NOMO-1 treated with dmso at 0.1 percent for 144 hours (cell line): ENCODE results near the gene LTB.
A peak's percentile ranks its signal among the peaks of the same experiment; 100 is the strongest.

Experiments
- DNase-seq: peaks from one replicate; lab custom pipeline; 2025; ENCODE audit not compliant: unreplicated experiment; lab: John Stamatoyannopoulos, UW

LTB gene

DNA sequence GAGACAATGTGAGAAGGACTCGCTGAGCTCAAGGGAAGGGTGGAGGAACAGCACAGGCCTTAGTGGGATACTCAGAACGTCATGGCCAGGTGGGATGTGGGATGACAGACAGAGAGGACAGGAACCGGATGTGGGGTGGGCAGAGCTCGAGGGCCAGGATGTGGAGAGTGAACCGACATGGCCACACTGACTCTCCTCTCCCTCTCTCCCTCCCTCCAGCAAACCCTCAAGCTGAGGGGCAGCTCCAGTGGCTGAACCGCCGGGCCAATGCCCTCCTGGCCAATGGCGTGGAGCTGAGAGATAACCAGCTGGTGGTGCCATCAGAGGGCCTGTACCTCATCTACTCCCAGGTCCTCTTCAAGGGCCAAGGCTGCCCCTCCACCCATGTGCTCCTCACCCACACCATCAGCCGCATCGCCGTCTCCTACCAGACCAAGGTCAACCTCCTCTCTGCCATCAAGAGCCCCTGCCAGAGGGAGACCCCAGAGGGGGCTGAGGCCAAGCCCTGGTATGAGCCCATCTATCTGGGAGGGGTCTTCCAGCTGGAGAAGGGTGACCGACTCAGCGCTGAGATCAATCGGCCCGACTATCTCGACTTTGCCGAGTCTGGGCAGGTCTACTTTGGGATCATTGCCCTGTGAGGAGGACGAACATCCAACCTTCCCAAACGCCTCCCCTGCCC, 5.2 kb downstream of the LTB start:
- DNase-seq = no peak

DNA sequence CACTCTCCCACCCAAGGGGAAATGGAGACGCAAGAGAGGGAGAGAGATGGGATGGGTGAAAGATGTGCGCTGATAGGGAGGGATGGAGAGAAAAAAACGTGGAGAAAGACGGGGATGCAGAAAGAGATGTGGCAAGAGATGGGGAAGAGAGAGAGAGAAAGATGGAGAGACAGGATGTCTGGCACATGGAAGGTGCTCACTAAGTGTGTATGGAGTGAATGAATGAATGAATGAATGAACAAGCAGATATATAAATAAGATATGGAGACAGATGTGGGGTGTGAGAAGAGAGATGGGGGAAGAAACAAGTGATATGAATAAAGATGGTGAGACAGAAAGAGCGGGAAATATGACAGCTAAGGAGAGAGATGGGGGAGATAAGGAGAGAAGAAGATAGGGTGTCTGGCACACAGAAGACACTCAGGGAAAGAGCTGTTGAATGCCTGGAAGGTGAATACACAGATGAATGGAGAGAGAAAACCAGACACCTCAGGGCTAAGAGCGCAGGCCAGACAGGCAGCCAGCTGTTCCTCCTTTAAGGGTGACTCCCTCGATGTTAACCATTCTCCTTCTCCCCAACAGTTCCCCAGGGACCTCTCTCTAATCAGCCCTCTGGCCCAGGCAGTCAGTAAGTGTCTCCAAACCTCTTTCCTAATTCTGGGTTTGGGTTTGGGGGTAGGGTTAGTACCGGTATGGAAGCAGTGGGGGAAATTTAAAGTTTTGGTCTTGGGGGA, 6.1 kb downstream of the LTB start:
- DNase-seq = no peak

DNA sequence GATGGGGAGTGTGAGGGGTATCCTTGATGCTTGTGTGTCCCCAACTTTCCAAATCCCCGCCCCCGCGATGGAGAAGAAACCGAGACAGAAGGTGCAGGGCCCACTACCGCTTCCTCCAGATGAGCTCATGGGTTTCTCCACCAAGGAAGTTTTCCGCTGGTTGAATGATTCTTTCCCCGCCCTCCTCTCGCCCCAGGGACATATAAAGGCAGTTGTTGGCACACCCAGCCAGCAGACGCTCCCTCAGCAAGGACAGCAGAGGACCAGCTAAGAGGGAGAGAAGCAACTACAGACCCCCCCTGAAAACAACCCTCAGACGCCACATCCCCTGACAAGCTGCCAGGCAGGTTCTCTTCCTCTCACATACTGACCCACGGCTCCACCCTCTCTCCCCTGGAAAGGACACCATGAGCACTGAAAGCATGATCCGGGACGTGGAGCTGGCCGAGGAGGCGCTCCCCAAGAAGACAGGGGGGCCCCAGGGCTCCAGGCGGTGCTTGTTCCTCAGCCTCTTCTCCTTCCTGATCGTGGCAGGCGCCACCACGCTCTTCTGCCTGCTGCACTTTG, 6.8 kb downstream of the LTB start, which contains the start of gene TNF:
TSS of gene TNF (plus strand) at position 231 of the 567 bp plus-strand sequence. CDS start at position 408, 177 bp downstream.
- DNase-seq = peak; percentile 56

DNA sequence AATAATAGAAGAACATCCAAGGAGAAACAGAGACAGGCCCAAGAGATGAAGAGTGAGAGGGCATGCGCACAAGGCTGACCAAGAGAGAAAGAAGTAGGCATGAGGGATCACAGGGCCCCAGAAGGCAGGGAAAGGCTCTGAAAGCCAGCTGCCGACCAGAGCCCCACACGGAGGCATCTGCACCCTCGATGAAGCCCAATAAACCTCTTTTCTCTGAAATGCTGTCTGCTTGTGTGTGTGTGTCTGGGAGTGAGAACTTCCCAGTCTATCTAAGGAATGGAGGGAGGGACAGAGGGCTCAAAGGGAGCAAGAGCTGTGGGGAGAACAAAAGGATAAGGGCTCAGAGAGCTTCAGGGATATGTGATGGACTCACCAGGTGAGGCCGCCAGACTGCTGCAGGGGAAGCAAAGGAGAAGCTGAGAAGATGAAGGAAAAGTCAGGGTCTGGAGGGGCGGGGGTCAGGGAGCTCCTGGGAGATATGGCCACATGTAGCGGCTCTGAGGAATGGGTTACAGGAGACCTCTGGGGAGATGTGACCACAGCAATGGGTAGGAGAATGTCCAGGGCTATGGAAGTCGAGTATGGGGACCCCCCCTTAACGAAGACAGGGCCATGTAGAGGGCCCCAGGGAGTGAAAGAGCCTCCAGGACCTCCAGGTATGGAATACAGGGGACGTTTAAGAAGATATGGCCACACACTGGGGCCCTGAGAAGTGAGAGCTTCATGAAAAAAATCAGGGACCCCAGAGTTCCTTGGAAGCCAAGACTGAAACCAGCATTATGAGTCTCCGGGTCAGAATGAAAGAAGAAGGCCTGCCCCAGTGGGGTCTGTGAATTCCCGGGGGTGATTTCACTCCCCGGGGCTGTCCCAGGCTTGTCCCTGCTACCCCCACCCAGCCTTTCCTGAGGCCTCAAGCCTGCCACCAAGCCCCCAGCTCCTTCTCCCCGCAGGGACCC, 7.8 kb downstream of the LTB start:
- DNase-seq = no peak

DNA sequence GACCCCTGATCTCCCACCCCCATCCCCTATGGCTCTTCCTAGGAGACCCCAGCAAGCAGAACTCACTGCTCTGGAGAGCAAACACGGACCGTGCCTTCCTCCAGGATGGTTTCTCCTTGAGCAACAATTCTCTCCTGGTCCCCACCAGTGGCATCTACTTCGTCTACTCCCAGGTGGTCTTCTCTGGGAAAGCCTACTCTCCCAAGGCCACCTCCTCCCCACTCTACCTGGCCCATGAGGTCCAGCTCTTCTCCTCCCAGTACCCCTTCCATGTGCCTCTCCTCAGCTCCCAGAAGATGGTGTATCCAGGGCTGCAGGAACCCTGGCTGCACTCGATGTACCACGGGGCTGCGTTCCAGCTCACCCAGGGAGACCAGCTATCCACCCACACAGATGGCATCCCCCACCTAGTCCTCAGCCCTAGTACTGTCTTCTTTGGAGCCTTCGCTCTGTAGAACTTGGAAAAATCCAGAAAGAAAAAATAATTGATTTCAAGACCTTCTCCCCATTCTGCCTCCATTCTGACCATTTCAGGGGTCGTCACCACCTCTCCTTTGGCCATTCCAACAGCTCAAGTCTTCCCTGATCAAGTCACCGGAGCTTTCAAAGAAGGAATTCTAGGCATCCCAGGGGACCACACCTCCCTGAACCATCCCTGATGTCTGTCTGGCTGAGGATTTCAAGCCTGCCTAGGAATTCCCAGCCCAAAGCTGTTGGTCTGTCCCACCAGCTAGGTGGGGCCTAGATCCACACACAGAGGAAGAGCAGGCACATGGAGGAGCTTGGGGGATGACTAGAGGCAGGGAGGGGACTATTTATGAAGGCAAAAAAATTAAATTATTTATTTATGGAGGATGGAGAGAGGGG, 8.8 kb downstream of the LTB start:
- DNase-seq = no peak

DNA sequence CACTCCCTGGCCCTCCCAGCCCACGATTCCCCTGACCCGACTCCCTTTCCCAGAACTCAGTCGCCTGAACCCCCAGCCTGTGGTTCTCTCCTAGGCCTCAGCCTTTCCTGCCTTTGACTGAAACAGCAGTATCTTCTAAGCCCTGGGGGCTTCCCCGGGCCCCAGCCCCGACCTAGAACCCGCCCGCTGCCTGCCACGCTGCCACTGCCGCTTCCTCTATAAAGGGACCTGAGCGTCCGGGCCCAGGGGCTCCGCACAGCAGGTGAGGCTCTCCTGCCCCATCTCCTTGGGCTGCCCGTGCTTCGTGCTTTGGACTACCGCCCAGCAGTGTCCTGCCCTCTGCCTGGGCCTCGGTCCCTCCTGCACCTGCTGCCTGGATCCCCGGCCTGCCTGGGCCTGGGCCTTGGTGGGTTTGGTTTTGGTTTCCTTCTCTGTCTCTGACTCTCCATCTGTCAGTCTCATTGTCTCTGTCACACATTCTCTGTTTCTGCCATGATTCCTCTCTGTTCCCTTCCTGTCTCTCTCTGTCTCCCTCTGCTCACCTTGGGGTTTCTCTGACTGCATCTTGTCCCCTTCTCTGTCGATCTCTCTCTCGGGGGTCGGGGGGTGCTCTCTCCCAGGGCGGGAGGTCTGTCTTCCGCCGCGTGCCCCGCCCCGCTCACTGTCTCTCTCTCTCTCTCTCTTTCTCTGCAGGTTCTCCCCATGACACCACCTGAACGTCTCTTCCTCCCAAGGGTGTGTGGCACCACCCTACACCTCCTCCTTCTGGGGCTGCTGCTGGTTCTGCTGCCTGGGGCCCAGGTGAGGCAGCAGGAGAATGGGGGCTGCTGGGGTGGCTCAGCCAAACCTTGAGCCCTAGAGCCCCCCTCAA, 9.9 kb downstream of the LTB start, which contains the start of gene LTA:
TSS of gene LTA (plus strand) at position 249 of the 871 bp plus-strand sequence. CDS start at position 703, 454 bp downstream.
- no peak for DNase-seq

DNA sequence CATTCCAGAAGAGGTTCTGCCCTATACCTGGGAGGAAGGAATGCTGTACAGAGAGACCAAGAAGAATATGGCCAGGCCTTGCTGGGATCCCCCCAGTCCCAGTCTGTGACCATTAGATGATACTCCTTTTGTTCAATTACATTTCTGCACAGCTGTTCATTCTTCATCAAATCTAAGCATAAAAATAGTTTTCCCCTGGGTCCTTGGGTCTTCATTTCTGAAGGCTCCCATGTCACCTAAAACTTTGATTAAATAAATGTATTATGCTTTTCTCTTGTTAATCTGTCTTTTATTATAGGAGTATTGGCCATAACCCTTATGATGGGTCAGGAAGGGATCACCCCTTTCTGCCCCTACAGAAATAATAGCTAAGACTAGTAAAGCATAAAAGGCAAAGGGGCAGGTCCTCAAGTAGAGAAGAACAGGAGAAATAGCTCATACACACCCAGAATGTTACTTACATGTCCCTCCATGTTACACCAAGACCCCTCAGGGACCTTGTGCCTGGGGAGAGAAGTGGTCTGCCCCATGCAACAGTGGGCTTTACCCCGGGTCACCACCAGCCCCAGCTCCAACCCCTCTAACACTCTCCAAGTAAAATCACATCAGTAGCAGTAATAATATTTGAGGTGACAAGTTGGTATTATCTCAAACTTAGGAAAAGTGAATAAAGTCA, 12.2 kb downstream of the LTB start:
- DNase-seq = no peak

DNA sequence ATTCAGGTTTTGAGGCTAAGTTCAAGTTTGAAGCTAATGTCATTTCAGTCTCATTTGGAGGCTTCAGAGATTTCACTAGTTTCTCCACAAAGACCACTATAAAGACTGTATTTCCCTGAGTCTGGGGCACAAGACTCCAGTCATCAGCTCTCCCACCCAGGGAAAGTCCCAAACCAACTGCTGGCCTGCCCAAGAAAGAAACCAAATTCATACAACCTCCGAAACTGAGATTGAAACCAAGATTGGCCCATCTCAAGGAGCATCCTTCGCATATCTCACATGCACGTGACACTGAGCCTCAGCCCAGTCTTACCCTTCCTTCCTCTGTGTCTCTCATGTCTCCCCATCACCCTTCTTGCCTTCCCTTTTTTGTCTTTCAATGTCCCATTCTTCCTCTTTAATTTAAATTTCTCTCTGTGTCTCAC, 13.7 kb downstream of the LTB start:
- peak; percentile 62 for DNase-seq

DNA sequence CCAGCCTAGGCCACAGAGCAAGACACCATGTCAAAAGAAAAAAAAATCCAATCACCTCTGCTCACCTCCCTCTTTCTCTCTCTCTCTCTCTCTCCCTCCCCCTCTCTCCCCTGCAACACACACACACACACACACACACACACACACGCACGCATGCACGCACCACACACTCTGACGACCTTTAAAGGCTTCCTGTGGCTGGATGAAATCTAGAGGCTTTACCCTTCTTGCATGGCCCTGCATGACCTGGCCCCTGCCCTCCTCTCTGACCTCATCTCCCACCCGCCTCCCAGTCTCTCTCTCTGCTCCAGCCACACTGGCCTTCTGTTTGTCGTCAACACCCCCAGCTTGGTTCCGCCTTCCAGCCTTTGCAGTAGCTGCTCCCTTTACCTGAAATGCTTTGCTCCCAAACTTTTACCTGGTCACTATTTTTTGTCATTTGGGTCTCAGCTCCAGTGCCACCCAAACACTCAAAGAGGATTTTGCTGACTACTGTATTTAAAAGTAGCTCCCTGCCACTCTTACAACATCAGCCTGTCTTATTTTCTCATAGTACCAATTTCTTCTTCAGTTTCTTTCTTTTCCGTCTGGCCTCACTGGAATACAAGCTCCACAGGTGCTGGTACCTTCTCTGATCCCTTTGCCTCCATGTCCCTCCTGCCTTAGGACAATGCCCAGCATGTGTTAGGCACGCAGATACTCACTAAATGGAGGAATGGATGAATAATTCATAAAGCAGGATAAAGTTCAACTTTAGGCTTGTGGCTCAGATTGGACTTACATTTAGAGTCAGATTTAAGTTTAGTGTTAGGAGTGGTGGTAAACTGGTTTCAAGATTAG, 14.5 kb downstream of the LTB start:
- no peak for DNase-seq

DNA sequence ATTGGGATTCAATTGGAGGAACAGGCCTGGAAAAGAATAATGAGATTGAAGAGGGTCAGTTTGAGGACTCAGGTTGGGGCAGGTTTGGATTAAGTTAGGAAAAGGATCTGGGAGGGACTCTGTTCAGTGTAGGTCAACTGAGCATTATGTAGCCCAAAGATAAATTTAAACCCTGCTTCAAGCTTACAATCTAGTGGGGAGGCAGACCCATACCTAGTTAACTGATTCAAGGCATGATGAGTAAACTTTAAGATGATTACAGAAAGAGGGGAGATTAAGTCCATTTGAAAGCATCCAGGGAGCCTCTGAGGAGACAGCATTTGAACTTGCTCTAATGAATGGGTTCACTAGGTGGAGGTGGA, 21.5 kb downstream of the LTB start:
- DNase-seq = no peak

DNA sequence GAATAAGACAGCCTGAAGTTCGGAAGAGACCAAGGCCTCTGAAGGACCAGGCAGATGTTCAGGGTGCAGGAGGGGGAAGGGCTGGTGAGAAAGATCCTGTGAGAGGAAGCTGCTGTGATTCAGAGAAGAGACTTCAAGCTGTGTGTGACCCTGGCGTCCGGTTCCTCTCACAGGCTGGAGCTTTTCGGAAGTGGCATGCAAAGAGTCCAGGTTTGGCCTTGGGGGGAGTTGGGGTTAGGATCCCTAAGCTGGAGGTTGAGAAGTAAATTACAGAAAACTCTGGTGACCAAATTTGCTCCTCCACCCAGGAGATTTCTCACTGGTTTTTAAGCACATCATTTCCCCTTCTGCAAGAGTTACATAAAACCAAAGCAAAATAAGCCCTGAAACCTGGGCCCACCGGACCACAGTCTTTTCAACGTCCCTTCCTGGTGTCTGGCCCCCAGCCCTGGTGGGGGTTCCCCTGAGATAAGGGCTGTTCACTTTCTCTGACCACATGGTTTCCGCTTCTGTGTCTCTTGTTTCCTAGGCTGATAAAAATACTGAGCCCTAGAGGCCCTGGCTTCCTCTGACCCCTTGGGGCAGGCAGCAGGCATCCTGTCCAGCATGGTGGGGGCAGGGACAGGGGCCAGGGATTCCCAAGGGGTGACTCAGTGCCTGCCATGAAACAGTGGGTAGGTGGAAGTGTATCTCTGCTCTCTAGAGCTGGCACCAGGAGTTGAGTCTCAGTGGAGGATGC, 22.1 kb downstream of the LTB start:
- DNase-seq = peak; percentile 95

DNA sequence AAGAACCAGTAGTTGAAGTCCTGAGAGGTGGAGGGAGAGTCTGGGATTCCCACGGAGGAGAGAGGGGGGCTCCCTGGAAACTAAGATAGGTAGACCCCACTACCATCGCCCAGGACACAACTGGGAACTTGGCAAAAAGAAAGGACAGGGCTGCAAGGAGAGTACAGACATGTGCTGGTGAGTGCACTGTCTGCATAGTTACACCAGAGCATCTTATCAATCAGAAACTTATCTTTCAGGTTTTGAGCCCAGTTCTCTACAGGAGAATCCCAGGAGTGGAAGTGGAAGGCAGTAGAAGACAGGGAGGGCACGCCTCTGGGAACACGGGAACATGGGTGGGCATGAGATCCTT, 22.6 kb downstream of the LTB start:
- DNase-seq = no peak

DNA sequence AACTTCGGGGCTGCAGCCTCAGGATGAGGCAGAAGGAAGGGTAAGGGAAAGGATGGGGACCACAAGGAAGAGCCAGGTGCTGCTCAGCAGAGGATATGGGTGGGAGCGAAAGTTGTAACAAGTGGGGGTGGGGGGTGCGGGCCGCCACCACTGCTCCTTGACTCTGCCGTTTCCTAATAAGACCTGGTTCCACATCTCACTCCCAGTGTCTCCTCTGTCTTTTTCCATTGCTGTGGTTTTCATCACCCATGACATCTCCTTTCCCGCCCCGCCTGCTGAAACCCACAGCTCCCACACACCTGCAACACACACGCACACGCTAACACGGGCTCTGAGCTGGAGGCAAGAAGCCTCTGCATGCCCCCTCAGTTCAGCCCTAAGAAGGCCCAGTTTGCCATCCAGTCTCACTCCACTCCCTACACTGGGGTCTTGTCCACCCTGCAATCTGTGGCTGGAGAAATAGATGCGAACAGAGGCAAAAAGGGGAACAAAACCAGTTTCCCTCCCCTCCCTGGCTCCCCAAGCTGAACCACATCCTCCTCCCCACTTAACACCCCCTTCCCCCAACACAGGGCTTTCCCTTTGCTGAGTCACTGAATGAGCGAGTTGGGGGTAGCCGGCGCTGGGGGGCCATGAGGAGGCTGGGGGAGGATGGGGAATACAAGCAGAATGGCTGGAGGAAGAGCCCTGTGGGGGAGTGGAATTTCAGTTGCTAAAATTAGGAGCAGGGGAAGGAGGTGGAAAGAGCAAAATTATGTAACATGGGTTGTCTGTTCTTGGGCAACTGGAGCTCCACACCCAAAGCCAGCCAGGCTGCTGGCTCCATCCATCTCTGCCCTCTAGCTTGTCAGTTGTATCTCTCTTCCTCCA, 23.4 kb downstream of the LTB start:
- peak; percentile 99 for DNase-seq

DNA sequence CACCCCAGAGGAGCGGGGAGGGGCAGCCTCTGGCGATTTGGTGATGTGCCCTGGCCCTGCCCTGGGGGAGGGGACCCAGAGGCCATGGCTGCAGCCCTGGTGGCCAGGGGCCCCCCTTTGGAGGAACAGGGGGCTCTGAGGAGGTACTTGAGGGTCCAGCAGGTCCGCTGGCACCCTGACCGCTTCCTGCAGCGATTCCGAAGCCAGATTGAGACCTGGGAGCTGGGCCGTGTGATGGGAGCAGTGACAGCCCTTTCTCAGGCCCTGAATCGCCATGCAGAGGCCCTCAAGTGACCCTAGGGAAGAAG, 24.0 kb downstream of the LTB start:
- no peak for DNase-seq

DNA sequence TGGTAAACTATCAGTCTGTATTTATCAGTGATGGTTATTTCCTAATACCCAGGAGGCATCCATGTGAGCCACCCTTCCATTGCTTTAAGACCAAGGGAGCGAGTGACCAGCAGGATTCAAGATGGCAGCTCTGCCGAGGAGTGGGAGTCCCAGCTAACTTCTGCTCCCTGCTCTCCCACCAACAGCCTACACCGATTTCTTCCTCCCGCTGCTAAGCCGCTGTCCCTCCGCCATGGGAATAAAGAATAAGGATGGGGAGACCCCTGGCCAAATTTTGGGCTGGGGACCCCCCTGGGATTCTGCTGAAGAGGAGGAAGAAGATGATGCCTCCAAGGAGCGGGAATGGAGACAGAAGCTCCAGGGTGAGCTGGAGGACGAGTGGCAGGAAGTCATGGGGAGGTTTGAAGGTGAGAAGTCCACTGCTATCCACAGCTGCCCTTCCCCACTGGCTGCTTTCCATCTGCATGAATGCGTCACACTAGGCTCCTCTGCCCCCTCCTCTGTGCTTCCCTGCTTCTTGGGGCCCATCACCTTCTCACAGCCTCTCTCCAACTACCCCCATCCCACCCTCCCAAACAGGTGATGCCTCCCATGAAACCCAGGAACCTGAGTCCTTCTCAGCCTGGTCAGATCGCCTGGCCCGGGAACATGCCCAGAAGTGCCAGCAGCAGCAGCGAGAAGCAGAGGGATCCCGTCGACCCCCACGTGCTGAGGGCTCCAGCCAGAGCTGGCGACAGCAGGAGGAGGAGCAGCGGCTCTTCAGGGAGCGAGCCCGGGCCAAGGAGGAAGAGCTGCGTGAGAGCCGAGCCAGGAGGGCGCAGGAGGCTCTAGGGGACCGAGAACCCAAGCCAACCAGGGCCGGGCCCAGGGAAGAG, 24.5 kb downstream of the LTB start:
- DNase-seq = no peak
